ENCODE results near the gene EBF3. TPM values are rescaled to one million over a fixed set of nuclear protein-coding genes. Genes with fewer than 3 reads are reported as not detected.

EBF3 gene
- total RNA-seq, 2 donors from 2014 or later = 0.12 to 0.80 TPM

DNA sequence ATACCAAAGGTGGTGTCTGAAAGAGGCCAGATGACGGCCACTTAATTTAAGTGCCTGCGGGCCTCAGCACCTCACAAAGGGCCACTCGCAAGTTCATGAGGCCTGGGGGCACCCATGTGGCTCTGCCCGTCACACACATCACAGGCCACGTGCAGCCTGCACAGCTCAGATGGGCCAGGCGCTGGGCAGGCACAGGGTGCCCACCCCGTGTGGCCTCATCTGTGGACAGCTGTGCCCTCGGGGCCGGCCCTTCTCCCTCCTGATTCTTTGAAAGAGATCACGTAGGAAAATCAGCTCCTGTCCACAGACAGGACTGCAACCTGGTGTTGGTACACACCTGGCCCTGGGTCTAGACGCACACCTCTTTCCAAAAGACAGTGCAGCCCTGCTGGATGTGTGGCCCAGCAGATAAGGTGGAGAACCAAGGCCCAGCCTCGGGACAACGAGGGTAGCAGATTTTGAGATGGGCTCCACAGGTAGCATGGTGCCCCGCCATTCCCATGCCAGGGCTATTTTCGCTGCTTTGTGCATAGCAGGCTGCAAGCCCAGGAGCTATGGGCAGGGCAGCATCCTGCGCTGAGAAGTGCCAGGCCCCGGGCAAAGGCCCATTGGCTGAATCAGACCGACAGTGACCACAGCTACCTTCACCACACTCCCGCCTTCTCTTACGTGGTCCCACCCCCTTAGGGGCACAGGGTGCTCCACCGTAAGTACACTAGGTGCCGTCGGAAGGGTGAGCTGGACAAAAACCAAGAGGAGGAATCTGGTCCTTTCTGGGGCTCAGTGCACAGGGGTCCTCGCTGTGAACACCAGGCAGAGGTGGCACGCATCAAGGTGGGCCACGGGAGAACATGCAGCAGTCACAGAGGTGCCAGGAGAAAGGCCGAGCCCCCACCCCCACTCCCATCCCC lies 124.5 kb downstream of the EBF3 start:
- Histone ChIP-seq H3K9me3 (no peaks in the 10 kb centered on the region), H3K4me1 (no peaks in the 10 kb centered on the region), H3K9ac (ENCODE audit: low read depth in 2 of 2, low read length in 2 of 2) (no peak overlapping the region), H3K36me3 (no peaks in the 10 kb centered on the region), H3K27me3 (no peaks in the 10 kb centered on the region), H3K27ac (no peak overlapping the region), H3K4me3 (no peak overlapping the region)
- intact Hi-C loops (cut with DNase I) = no loop called here
- TF ChIP-seq, protein P1, sequence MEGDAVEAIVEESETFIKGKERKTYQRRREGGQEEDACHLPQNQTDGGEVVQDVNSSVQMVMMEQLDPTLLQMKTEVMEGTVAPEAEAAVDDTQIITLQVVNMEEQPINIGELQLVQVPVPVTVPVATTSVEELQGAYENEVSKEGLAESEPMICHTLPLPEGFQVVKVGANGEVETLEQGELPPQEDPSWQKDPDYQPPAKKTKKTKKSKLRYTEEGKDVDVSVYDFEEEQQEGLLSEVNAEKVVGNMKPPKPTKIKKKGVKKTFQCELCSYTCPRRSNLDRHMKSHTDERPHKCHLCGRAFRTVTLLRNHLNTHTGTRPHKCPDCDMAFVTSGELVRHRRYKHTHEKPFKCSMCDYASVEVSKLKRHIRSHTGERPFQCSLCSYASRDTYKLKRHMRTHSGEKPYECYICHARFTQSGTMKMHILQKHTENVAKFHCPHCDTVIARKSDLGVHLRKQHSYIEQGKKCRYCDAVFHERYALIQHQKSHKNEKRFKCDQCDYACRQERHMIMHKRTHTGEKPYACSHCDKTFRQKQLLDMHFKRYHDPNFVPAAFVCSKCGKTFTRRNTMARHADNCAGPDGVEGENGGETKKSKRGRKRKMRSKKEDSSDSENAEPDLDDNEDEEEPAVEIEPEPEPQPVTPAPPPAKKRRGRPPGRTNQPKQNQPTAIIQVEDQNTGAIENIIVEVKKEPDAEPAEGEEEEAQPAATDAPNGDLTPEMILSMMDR (IDR thresholded peaks at IDR 0.05) = no peak
- DNase-seq = no peak

DNA sequence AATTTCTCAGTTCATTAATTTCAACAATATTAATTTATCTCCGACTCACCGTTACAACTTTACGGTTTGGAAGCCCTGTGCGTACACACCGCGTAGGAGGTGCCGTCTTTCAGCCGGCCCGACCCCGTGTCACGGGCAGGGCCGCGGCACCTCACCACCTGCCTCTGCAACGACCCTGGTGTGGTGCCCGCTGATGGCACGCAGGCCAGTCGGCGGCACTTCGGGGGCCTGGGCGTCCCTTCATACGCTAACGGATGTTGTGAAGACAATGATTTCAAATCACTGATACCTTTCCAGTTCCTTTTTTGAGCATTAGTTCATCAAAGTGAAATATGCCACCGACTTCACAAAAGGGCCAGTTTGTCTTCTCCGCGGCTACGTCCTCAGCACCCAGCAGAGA lies 125.3 kb downstream of the EBF3 start:
- no peaks in the 10 kb centered on the region for H3K9me3 ChIP-seq
- H3K9ac ChIP-seq (ENCODE audit: low read depth in 2 of 2, low read length in 2 of 2) = no peak overlapping the region
- H3K4me1 ChIP-seq = no peaks in the 10 kb centered on the region
- intact Hi-C loops (cut with DNase I) = no loop called here
- no peak for DNase-seq
- H3K27me3 ChIP-seq = no peaks in the 10 kb centered on the region
- H3K36me3 ChIP-seq = no peaks in the 10 kb centered on the region
- TF ChIP-seq, protein P1 (IDR thresholded peaks at IDR 0.05) = no peak
- no peak overlapping the region for H3K27ac ChIP-seq
- no peak overlapping the region for H3K4me3 ChIP-seq

DNA sequence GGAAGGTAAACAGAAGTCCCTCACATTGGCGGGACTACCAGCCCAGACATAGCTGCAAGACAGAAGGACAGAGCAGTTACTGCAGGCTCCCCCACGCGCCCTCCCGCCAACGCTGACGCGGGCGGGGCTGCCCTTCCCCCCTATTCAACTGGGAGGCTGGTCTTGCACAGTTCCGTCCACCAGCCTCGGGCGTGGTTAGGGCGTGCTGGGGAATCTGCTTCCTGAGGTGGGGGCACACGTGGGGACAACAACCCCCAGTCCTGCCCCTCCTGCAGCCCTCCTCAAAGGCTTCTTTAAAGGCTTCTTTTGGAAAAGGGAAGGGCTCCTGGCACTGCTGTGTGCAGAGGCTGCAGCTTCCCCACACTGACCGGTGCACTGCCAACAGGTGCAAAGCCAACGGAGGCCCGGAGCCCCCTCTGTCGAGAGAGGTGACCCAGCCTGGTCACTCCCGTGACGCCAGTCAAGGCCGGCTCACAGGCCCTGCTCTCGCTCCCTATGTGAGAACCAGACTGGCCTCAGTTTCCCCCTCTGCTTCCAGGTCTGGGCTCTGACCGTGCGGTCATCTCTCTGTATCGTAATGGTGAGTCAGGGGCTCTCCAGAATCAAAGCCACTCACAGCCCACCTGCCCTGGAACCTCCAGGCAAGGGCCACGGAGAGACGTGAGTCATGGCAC lies 126.0 kb downstream of the EBF3 start:
- Histone ChIP-seq H3K4me1 (no peaks in the 10 kb centered on the region), H3K9me3 (no peaks in the 10 kb centered on the region), H3K27ac (no peak overlapping the region), H3K9ac (ENCODE audit: low read depth in 2 of 2, low read length in 2 of 2) (no peak overlapping the region), H3K4me3 (no peak overlapping the region), H3K36me3 (no peaks in the 10 kb centered on the region), H3K27me3 (no peaks in the 10 kb centered on the region)
- intact Hi-C loops (cut with DNase I) = no loop called here
- no peak for DNase-seq
- TF ChIP-seq, protein P1 (IDR thresholded peaks at IDR 0.05) = no peak

DNA sequence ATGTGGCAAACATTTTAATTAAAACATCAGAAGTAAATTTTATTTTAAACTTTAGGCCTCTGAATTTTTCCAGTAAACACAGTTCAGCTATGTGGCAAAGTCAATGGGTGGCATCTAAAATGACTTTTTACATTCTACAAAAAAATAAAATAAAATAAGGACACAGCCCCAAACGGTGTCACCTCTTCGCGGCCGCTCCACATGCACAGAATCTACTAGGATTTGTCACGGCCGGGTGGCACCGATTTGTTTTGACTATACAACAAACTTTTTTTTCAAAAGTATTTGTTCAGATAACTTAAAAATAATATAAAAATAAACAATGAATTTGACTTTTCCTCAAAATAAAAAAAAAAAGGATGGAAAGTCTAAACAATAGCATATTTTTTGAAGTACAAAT lies 127.8 kb downstream of the EBF3 start:
- TF ChIP-seq, protein P1 (IDR thresholded peaks at IDR 0.05) = no peak
- Histone ChIP-seq H3K27ac (no peak overlapping the region), H3K27me3 (no peaks in the 10 kb centered on the region), H3K9ac (ENCODE audit: low read depth in 2 of 2, low read length in 2 of 2) (no peak overlapping the region), H3K4me1 (no peaks in the 10 kb centered on the region), H3K4me3 (no peak overlapping the region), H3K36me3 (no peaks in the 10 kb centered on the region), H3K9me3 (no peaks in the 10 kb centered on the region)
- intact Hi-C loops (cut with DNase I) = no loop called here
- no peak for DNase-seq

DNA sequence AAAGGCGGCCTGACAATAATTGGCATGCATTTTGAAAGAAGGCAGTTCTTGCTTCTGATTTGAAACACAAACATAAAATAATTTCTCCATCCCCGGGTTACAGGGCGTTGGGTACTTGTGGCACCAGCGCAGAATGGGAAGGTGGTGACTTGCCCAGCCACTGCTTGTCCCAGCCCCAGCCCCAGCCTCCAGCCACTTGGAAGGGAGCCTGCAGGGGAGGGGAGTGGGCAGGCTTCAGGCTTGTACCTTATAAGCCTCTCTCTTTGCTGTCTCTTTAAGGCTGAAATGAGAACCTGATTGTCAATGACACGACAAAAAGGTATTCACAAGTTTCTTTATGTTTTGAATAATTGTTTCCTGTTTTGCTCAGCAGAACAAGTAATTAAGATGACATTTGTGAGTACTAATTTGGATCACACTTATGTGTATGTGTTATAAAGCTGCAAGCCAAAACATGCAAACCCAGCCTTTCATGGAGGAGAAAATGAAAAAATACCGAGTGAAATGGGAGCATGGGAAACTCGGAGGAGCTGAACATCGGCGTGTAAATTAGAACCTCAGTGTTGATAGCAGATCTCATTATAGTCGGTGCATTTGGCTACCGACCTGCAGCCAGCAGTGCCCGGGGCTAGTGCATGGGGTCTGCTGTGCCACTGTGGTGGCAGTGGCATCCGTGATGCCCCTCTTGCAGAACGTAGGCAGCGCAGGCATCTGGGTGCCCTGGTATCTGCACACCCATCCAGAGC lies 129.9 kb downstream of the EBF3 start:
- Histone ChIP-seq H3K27ac (no peak overlapping the region), H3K4me3 (no peak overlapping the region), H3K4me1 (no peaks in the 10 kb centered on the region), H3K27me3 (no peaks in the 10 kb centered on the region), H3K9ac (ENCODE audit: low read depth in 2 of 2, low read length in 2 of 2) (no peak overlapping the region), H3K36me3 (no peaks in the 10 kb centered on the region), H3K9me3 (no peaks in the 10 kb centered on the region)
- TF ChIP-seq, protein P1 (IDR thresholded peaks at IDR 0.05) = no peak
- DNase-seq = no peak
- intact Hi-C loops (cut with DNase I) = no loop called here

Measured in colonic mucosa (tissue), 4 donors.